ENCODE measurements around the gene ZNF157.

DNA sequence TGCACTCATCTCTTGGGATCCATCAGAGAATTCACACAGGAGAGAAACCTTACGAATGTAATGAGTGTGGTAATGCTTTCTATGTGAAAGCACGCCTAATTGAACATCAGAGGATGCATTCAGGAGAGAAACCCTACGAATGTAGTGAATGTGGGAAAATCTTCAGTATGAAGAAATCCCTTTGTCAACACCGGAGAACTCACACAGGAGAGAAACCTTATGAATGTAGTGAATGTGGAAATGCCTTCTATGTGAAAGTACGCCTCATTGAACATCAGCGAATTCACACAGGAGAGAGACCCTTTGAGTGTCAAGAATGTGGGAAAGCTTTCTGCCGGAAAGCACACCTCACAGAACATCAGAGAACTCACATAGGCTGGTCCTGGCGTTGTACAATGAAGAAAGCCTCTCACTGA lies 42.8 kb downstream of the ZNF157 start:
- TF ChIP-seq, protein P1, sequence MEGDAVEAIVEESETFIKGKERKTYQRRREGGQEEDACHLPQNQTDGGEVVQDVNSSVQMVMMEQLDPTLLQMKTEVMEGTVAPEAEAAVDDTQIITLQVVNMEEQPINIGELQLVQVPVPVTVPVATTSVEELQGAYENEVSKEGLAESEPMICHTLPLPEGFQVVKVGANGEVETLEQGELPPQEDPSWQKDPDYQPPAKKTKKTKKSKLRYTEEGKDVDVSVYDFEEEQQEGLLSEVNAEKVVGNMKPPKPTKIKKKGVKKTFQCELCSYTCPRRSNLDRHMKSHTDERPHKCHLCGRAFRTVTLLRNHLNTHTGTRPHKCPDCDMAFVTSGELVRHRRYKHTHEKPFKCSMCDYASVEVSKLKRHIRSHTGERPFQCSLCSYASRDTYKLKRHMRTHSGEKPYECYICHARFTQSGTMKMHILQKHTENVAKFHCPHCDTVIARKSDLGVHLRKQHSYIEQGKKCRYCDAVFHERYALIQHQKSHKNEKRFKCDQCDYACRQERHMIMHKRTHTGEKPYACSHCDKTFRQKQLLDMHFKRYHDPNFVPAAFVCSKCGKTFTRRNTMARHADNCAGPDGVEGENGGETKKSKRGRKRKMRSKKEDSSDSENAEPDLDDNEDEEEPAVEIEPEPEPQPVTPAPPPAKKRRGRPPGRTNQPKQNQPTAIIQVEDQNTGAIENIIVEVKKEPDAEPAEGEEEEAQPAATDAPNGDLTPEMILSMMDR (IDR thresholded peaks at IDR 0.05): no peak
- no peak for TF ChIP-seq POLR2A (IDR thresholded peaks at IDR 0.05)
